GM12891 (cell line): ENCODE measurements around the gene KIAA0825.

Experiments used
- POLR2AphosphoS5 ChIP-seq: IDR thresholded peaks from 2 replicates; pipeline ENCODE4 v1.6.1; 2011; ENCODE audit warnings: low read depth, low read length, control low read depth
- TAF1 ChIP-seq: IDR thresholded peaks from 2 replicates; pipeline ENCODE4 v1.6.1; 2011; ENCODE audit warnings: low read depth, low read length, control low read depth

GRCh38 chr5:94240993-94241651 lies 377.3 kb downstream of the KIAA0825 start:
- TF ChIP-seq POLR2AphosphoS5, result no peak
- no peak for TF ChIP-seq TAF1
